GM12892 (cell line): ENCODE results near the gene DHX58.

Experiments used
- DNase-seq: peaks from one replicate; pipeline ENCODE4 v3.0.0; 2011; ENCODE audit not compliant: insufficient read length
- FAIRE-seq: peaks from 2 replicates; lab custom pipeline; 2011; peaks lifted over from hg19 to GRCh38; lab: Jason Lieb, UNC
- POLR2A ChIP-seq: IDR thresholded peaks from 2 replicates; pipeline ENCODE4 v1.6.1; 2011; ENCODE audit warnings: low read depth, low read length, control low read depth
- POLR2AphosphoS5 ChIP-seq: IDR thresholded peaks from 2 replicates; pipeline ENCODE4 v1.6.1; 2011; ENCODE audit warnings: low read depth, low read length, control low read depth
- TAF1 ChIP-seq: IDR thresholded peaks from 2 replicates; pipeline ENCODE4 v1.6.1; 2011; ENCODE audit warnings: low read depth, mild to moderate bottlenecking, control low read depth, low read length, borderline replicate concordance

The DHX58 gene

GRCh38 chr17:42136654-42137051, 24.1 kb upstream of the DHX58 start:
- FAIRE-seq (no peak), DNase-seq (no peak)
- no peak for TF ChIP-seq POLR2A
- no peak for TF ChIP-seq TAF1
- TF ChIP-seq POLR2AphosphoS5 = no peak

DNA sequence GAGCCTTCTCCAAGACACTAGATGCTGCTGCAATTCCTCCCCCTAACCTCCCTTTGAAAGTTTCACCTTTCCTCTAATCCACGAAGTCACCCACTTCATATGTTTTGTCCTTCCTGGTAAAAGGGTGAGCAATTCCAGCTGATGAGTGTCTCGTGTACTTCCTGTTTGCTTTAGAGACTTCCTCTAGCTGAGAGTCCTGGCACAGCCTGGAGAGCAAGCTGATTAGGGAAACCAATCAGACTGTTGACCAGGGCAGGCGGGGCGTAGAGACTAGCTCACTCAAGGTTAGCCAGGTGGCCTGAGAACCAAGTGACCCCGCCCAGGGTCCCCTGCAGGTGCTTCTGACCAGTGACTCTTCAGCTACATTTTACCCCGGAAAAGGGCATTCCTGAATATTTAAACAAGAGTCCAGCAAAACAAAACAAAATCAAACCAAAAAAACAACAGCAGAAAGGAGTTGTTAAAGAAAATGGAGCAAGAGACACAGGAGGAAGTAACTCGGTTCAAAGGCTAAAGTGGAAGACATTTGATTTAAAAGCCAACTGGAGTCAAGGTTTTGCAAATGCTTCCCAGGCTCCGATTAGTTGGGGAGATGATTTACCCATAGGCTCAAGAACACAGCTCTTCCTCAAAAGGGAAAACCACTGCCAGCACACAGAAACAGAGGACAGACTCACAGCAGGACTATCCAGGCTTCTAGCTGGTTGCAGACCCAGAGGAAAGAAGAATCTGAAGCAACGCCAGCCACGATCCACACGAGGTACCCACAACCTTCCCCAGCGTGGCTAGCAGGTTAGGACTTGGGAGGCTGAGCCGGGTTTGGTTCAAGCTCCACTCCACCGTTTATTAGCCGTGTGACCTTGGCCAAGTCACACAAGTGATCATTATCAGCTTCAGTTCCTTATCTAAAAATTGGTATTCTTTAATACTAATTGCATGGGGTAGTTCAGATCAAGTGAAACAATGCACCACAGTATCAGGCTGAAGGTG, 23.4 kb upstream of the DHX58 start:
- DNase-seq (no peak), FAIRE-seq (peak; percentile 9)
- no peak for TF ChIP-seq TAF1
- TF ChIP-seq POLR2A = no peak
- TF ChIP-seq POLR2AphosphoS5 = no peak

DNA sequence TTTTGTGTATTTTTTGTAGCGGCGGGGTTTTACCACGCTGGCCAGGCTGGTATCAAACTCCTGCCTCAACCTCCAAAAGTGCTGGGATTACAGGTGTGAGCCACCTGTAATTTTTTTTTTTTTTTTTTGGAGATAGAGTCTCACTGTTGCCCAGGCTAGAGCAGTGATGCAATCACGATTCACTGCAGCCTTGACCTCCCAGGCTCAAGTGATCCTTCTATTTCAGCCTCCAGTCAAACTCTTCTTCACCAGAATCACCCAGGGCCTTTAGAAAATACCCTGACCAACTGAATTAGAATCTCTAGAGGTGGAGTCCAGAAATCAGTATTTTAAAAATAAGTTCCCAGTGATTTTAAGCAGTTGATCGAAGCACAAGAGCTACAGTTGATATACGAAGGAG, 22.6 kb upstream of the DHX58 start:
- FAIRE-seq (no peak), DNase-seq (no peak)
- TF ChIP-seq TAF1 (no peak), POLR2AphosphoS5 (no peak), POLR2A (no peak)

- DNase-seq = peak; percentile 59
- peak; percentile 86 for FAIRE-seq
- TF ChIP-seq POLR2AphosphoS5 = peak; percentile 20; the same call in 1 of the 2 replicates
- no peak for TF ChIP-seq POLR2A
- TF ChIP-seq TAF1 = no peak
Observed at GRCh38 chr17:42133461-42134041, 21.0 kb upstream of the DHX58 start.

- DNase-seq (no peak), FAIRE-seq (no peak)
Observed at GRCh38 chr17:42132941-42133340, 20.4 kb upstream of the DHX58 start.

GRCh38 chr17:42131981-42132432, 19.5 kb upstream of the DHX58 start:
- no peak for DNase-seq
- no peak for FAIRE-seq
- TF ChIP-seq TAF1 = no peak
- TF ChIP-seq POLR2A = no peak
- TF ChIP-seq POLR2AphosphoS5 = no peak

More at GRCh38 chr17:42132941-42133340, 20.4 kb upstream of the DHX58 start:
- TF ChIP-seq POLR2AphosphoS5 = no peak
- no peak for TF ChIP-seq TAF1
- TF ChIP-seq POLR2A = no peak

GRCh38 chr17:42131232-42131631, 18.7 kb upstream of the DHX58 start:
- DNase-seq = no peak
- no peak for TF ChIP-seq POLR2A
- TF ChIP-seq POLR2AphosphoS5 = no peak
- TF ChIP-seq TAF1 = no peak
- no peak for FAIRE-seq

DNA sequence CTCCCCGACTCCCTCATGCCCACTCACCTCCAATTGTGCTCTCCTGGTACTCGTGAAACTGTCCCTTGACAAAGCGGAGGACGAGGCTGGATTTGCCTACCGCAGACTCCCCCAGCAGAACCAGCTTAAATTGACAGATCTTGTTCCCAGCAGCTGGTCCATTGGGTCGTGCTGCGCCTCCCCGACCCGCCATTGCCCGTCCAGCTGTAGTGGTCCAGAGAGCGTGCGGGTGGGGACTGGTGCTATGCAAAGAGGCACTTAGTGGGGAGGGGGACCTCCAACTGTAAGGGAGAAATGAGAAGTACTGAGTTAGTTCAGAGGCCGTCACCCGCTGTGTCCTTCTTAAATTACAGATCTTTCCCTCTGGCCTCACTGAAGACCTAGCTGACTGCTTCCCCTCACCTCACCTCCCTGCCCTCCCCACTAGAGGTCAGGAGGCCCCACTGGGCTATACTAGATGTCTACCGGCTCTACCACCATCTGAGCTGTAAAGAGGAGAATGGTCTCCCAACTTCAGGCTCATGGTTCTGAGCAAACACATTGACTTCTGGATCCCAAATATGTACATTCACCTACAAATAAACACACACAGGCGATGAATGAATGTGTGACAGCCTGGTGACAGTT, 17.9 kb upstream of the DHX58 start:
- TF ChIP-seq POLR2AphosphoS5 (no peak), POLR2A (no peak), TAF1 (no peak)
- DNase-seq (no peak), FAIRE-seq (no peak)

DNA sequence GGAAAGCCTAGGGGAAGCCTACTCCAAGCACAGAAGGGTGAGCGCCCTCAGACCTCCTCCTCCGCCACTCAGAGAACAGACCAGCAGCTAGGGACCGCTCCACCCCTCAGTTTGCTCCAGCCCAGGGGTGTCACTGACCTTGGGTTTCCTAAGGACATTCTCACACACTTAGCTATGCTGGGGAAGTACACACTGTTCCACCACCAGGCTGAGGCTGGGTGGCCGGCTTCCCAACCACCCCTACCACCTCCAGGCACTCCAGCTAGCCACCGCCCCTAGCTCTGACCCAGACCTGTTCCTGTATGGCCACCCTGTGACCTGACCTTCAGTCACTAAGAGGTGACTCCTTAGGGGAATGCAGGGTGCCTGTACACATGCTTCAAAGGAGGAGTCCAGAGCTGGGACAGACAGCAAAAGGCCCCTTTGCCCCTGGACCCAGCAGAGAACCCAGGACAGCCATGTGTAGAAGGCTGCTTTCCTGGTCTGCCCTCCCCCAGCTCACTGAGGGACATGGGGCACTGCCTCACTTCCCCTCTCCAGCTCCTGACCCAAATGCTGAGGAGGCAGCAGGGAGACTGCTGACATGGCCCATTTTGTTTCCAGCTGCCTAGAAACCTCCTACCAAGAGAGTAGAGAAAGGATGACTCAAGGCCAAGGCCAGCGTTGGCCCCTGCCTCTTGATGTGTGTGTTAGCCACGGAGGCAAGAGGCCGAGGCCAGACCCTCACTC, 16.8 kb upstream of the DHX58 start:
- no peak for DNase-seq
- TF ChIP-seq POLR2A = no peak
- TF ChIP-seq POLR2AphosphoS5 = no peak

GRCh38 chr17:42127414-42127813, 14.9 kb upstream of the DHX58 start:
- FAIRE-seq = no peak
- no peak for TF ChIP-seq TAF1
- no peak for TF ChIP-seq POLR2A
- no peak for TF ChIP-seq POLR2AphosphoS5

More for the DNA sequence above, 16.8 kb upstream of the DHX58 start:
- FAIRE-seq = no peak

More at GRCh38 chr17:42127414-42127813, 14.9 kb upstream of the DHX58 start:
- no peak for DNase-seq
